NCI-H748 treated with DMSO at 0.1 percent for 48 hours (cell line): ENCODE data around the gene NUCB2.

Experiments used
- DNase-seq: peaks from one replicate; lab custom pipeline; 2025; lab: John Stamatoyannopoulos, UW

The NUCB2 gene

GRCh38 chr11:17268902-17269301 is 7.6 kb upstream of the NUCB2 start:
- no peak for DNase-seq

- DNase-seq: no peak
These were observed 3.7 kb upstream of the NUCB2 start for GRCh38 chr11:17272801-17273200.

GRCh38 chr11:17273211-17273610 is 3.3 kb upstream of the NUCB2 start:
- no peak for DNase-seq

DNA sequence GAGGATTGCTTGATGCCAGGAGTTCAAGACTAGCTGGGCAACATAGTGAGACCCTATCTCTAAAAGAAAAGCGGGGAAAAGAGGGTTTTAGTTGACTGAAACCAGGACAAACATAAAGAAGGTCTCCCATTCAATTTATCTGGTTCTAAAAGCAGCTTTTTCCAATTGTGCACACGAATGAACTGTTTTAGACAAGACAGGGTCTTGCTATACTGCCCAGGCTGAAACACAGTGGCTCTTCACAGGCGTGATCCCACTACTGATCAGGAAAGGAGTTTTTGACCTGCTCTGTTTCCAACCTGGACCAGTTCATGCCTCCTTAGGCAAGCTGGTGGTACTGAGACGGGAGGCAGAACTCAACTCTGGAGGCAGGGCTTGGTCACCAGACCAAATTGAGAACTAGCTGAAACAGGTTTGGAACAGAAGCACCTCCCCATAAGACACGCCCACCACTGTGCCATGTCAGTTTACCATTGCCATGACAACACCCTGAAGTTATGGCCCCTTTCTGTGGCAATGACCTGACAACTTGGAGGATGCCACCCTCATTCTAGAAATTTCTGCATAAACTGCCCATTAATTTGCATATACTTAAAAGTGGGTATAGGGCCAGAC is 2.8 kb upstream of the NUCB2 start:
- DNase-seq: no peak

GRCh38 chr11:17275400-17276235 is 921 bp upstream of the NUCB2 start:
- no peak for DNase-seq

DNA sequence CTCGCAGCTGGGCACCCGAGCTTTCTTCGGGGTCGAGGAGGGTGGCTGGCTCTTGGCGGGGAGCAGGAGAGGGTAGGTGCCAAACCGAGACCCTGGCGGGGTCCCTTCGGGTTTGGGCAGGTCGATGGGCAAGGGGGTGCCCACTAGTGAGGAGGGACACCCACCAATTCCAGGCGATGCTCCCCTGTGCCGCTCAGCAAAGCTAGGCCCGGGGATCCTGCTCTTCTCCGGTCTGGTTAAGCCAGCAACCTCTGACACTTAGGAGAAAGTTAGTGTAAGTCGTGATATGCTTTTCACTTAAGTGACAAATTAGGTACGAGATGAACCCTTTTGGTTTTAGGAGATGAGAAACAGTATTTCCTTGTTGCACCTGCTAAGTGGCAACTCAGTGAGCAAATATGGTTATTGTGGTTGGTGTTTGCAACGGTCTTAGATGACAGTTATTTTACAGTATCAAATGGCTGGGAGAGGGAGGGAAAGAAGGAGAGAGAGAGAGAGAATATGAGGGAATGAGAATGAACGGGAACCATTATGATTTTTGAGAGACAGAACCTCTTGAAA is 565 bp downstream of the NUCB2 start:
- peak; percentile 40 for DNase-seq

- no peak for DNase-seq
These were observed 4.1 kb downstream of the NUCB2 start for GRCh38 chr11:17280494-17281127.

- DNase-seq: no peak
These were observed 9.8 kb downstream of the NUCB2 start for GRCh38 chr11:17286332-17286731.

DNA sequence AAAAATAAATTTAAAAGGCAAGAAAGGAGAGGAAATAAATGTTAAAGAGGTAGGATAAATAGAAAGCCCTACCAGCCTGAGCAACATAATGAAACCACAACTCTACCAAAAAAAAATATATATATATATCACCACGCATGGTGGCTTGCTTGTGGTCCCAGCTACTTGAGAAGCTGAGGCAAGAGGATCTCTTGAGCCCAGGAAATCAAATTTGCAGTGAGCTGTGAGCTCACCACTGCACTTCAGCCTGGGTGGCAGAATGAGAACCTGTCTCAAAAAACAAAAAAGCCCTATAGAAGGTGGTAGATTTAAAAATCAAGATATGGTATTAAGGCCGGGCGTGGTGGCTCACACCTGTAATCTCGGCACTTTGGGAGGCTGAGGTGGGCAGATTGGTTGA is 10.5 kb downstream of the NUCB2 start:
- DNase-seq: no peak

- no peak for DNase-seq
These were observed 15.2 kb downstream of the NUCB2 start for GRCh38 chr11:17291710-17292109.

DNA sequence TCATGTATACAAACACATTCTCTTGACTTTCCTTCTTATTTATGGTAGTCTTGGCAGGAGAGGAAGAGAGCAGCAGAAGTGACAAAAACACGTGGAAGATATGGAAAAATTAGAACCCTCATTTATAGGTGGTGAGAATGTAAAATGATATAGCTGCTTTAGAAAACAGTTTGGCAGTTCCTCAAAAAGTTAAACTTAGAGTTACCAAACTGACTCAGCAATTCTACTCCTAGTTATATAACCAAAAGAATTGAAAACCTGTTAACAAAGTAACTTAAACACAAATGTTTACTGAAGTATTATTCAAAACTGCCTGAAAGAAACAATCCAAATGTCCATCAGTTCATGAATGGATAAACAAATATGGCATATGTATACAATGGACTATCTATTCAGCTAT is 16.8 kb downstream of the NUCB2 start:
- no peak for DNase-seq

- no peak for DNase-seq
These were observed 17.5 kb downstream of the NUCB2 start for GRCh38 chr11:17294033-17294432.

DNA sequence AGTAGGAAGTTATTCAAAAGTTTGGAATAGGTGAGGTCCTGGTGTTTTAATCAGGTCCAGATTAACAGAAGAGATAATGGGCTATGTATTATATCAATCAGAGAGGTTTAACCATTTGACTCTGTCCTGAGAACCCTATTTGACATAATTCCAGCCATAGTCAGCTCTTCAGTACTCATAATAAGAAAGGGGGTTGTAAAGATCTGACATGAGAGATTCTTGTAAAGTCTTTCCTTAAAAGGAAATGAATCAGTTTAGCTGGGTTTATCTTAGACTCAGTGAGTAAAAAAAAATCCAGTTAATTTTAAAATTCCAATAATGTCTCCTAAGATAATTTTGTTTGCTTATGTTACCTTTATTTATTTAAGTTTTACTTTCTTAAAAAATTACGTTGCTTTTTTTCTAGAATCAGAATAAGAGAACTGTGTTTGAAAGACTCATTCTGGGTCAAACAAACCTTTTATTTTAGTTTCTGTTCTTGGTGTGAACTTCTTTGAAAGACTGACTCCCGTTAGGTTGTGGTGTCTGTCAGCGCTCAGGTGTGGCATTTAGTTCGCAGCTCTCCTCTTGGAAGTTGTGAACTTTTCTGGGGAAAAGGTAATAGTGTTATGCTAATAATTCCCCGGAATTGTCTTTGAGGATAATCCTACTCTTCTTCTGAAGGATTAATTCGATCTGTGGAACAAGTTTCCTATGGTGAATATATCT is 20.5 kb downstream of the NUCB2 start:
- DNase-seq: no peak

DNA sequence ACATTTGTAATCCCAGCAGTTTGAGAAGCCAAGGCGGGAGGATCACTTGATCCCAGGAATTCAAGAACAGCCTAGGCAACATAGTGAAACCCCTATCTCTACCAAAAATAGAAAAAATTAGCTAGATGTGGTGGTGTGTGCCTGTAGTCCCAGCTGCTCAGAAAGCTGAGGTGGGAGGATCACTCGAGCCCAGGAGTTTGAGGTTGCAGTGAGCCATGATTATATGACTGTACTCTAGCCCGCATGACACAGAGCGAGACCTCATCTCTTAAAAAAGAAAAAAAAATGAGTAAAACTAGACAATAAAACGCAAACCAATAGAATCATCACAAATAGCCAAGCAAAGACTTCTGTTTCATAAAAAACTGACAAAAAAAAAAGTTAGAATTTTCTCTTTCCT is 21.8 kb downstream of the NUCB2 start:
- DNase-seq: no peak

DNA sequence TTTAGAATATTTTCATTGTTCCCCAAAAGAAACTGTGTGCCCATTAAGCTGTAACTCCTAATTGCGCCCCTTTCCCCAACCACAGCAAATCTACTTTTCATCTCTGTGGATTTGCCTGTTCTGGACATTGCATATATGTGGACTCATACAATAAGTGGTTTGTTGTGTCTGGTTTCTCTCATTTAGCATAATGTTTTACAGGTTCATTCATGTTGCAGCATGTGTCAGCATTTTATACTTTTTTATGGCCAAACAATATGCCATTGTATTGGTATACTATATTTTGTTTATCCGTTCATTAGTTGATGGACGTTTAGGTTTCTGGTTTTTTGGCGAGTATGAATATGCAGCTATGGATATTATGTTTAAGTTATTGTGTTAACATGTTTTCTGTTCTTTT is 23.8 kb downstream of the NUCB2 start:
- no peak for DNase-seq

- DNase-seq: no peak
These were observed 37.1 kb downstream of the NUCB2 start for GRCh38 chr11:17313349-17314231.

- DNase-seq: no peak
These were observed 37.7 kb downstream of the NUCB2 start for GRCh38 chr11:17314232-17314547.

GRCh38 chr11:17314904-17315426 is 38.4 kb downstream of the NUCB2 start:
- no peak for DNase-seq

GRCh38 chr11:17328871-17329494 is 52.4 kb downstream of the NUCB2 start:
- DNase-seq: no peak

GRCh38 chr11:17331669-17332068 is 55.1 kb downstream of the NUCB2 start:
- DNase-seq: no peak
